ENCODE data around the gene PREPL.

DNA sequence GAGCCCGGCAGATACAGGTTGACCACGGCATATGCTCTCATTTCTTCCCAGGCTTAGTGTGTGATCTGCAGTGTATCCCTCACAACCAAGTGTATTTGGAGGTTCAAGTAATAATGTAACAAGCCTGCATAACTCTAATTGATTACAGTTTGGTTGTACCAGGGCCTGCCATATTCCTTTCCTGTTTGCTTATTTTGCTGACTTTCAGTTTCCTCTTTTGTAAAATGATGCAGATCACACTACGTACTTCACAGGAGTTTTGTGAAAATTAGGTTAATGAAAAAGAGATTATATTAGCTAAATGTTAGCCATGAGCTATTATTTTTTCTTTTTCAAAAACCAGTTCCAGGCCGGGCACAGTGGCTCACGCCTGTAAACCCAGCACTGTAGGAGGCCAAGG is 60.2 kb downstream of the PREPL start:
- TF ChIP-seq, protein P1, sequence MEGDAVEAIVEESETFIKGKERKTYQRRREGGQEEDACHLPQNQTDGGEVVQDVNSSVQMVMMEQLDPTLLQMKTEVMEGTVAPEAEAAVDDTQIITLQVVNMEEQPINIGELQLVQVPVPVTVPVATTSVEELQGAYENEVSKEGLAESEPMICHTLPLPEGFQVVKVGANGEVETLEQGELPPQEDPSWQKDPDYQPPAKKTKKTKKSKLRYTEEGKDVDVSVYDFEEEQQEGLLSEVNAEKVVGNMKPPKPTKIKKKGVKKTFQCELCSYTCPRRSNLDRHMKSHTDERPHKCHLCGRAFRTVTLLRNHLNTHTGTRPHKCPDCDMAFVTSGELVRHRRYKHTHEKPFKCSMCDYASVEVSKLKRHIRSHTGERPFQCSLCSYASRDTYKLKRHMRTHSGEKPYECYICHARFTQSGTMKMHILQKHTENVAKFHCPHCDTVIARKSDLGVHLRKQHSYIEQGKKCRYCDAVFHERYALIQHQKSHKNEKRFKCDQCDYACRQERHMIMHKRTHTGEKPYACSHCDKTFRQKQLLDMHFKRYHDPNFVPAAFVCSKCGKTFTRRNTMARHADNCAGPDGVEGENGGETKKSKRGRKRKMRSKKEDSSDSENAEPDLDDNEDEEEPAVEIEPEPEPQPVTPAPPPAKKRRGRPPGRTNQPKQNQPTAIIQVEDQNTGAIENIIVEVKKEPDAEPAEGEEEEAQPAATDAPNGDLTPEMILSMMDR (IDR thresholded peaks at IDR 0.05): no peak
- no peak for TF ChIP-seq POLR2AphosphoS5 (IDR thresholded peaks at IDR 0.05)
